ENCODE data around the gene MRI1.

GRCh38 chr19:13722146-13722545 lies 42.2 kb upstream of the MRI1 start:
- no peak for TF ChIP-seq CTCF (IDR thresholded peaks at IDR 0.05)
- TF ChIP-seq POLR2A (IDR thresholded peaks at IDR 0.05) = no peak

Measured in suprapubic skin (tissue), 3 donors.